Astrocyte (in vitro differentiated cells and primary cell): ENCODE measurements around the gene PRPS1. TPM values are rescaled to one million over a fixed set of nuclear protein-coding genes. Genes with fewer than 3 reads are reported as not detected.
"Not testable (repeated sequence)": the region's sequence is repeated elsewhere in the genome, so short reads cannot be mapped to it uniquely, and the experiment has no call there.

Experiments used
- DNase-seq: peaks from one replicate; pipeline ENCODE4 v3.0.0-alpha.2; 2010; ENCODE audit warnings: low read depth
- FAIRE-seq: peaks from 2 replicates; lab custom pipeline; 2011; peaks lifted over from hg19 to GRCh38; lab: Jason Lieb, UNC
- H2AFZ ChIP-seq: 2 replicates; pipeline ENCODE4 v1.6.0; 2012; ENCODE audit warnings: low read depth, low read length, inconsistent platforms
- H3K27ac ChIP-seq: 2 replicates; pipeline ENCODE4 v1.5.1; 2011; ENCODE audit warnings: low read depth, low read length, inconsistent platforms
- H3K27me3 ChIP-seq: 2 replicates; pipeline ENCODE4 v1.6.0; 2011; ENCODE audit warnings: low read length, inconsistent platforms; ENCODE audit not compliant: insufficient read depth
- H3K36me3 ChIP-seq: 2 replicates; pipeline ENCODE4 v1.5.1; 2011; ENCODE audit warnings: low read length, inconsistent platforms; ENCODE audit not compliant: insufficient read depth
- H3K4me1 ChIP-seq: 2 replicates; pipeline ENCODE4 v1.5.1; 2011; ENCODE audit warnings: low read length, inconsistent platforms; ENCODE audit not compliant: insufficient read depth
- H3K4me2 ChIP-seq: 2 replicates; pipeline ENCODE4 v1.6.0; 2012; ENCODE audit warnings: low read length, inconsistent platforms
- H3K4me3 ChIP-seq: 2 replicates; pipeline ENCODE4 v1.5.1; 2011; ENCODE audit warnings: low read depth, mild to moderate bottlenecking, low read length, inconsistent platforms; ENCODE audit not compliant: insufficient read depth
- H3K79me2 ChIP-seq: 2 replicates; pipeline ENCODE4 v1.6.0; 2012; ENCODE audit warnings: mild to moderate bottlenecking, low read length, inconsistent platforms; ENCODE audit not compliant: insufficient read depth
- H3K9ac ChIP-seq: 2 replicates; pipeline ENCODE4 v1.6.0; 2012; ENCODE audit warnings: mild to moderate bottlenecking, low read length, inconsistent platforms
- H3K9me3 ChIP-seq: 2 replicates; pipeline ENCODE4 v1.5.1; 2012; ENCODE audit warnings: low read depth, mild to moderate bottlenecking, low read length, inconsistent platforms; ENCODE audit not compliant: insufficient read depth
- H4K20me1 ChIP-seq: 2 replicates; pipeline ENCODE4 v1.6.0; 2012; ENCODE audit warnings: low read length, inconsistent platforms; ENCODE audit not compliant: insufficient read depth
- H3K27ac Mint-ChIP-seq: one replicate; pipeline ENCODE4 v1.8.0; 2021; ENCODE audit warnings: mild to moderate bottlenecking, mixed read lengths; ENCODE audit not compliant: unreplicated experiment
- H3K27me3 Mint-ChIP-seq: one replicate; pipeline ENCODE4 v1.8.0; 2021; ENCODE audit warnings: low read depth, mixed read lengths; ENCODE audit not compliant: unreplicated experiment
- H3K36me3 Mint-ChIP-seq: one replicate; pipeline ENCODE4 v1.8.0; 2021; ENCODE audit warnings: low read depth, mixed read lengths; ENCODE audit not compliant: unreplicated experiment
- H3K4me1 Mint-ChIP-seq: one replicate; pipeline ENCODE4 v1.8.0; 2021; ENCODE audit warnings: low read depth, mixed read lengths; ENCODE audit not compliant: unreplicated experiment
- H3K4me3 Mint-ChIP-seq: one replicate; pipeline ENCODE4 v1.8.0; 2021; ENCODE audit warnings: mild to moderate bottlenecking, moderate library complexity, mixed read lengths; ENCODE audit not compliant: unreplicated experiment
- H3K9me3 Mint-ChIP-seq: one replicate; pipeline ENCODE4 v1.8.0; 2021; ENCODE audit warnings: mild to moderate bottlenecking, mixed read lengths; ENCODE audit not compliant: unreplicated experiment
- CTCF ChIP-seq: IDR thresholded peaks from 2 replicates; pipeline ENCODE4 v1.5.1; 2011; ENCODE audit warnings: low read depth, mild to moderate bottlenecking, inconsistent platforms, low read length, moderate library complexity; ENCODE audit not compliant: insufficient read depth
- EZH2 ChIP-seq: IDR thresholded peaks from 2 replicates; pipeline ENCODE4 v1.6.1; 2012; ENCODE audit warnings: mild to moderate bottlenecking, low read length, inconsistent platforms; ENCODE audit not compliant: insufficient read depth
- total RNA-seq: library from RNA; stranded (reverse); gene quantifications from 2 replicates; pipeline ENCODE4 v1.2.1, GENCODE V29; 2021

The PRPS1 gene
- total RNA-seq, 1 donor from 2014 or later = 161 TPM

GRCh38 chrX:107684956-107685385 lies 56.7 kb downstream of the PRPS1 start:
- Mint-ChIP-seq H3K27me3 (no peaks in the 10 kb centered on the region), H3K9me3 (no peaks in the 10 kb centered on the region), H3K4me3 (no peak overlapping the region), H3K27ac (no peak overlapping the region), H3K36me3 (no peaks in the 10 kb centered on the region), H3K4me1 (peaks cover 6% of the 10 kb centered on the region)
- no peak for TF ChIP-seq CTCF
- TF ChIP-seq EZH2 = no peak
- no peaks in the 10 kb centered on the region for H3K36me3 ChIP-seq
- H3K27me3 ChIP-seq = no peaks in the 10 kb centered on the region
- H4K20me1 ChIP-seq = no peaks in the 10 kb centered on the region
- no peaks in the 10 kb centered on the region for H3K79me2 ChIP-seq
- H3K9ac ChIP-seq = no peak overlapping the region
- no peak overlapping the region for H3K27ac ChIP-seq
- no peak overlapping the region for H2AFZ ChIP-seq
- H3K9me3 ChIP-seq = no peaks in the 10 kb centered on the region
- no peak overlapping the region for H3K4me2 ChIP-seq
- peaks cover 3% of the 10 kb centered on the region for H3K4me1 ChIP-seq
- FAIRE-seq = no peak
- peak; percentile 44 for DNase-seq
- no peak overlapping the region for H3K4me3 ChIP-seq

- not testable (repeated sequence) for H3K4me1 Mint-ChIP-seq, H3K4me2 ChIP-seq, H3K27ac Mint-ChIP-seq, FAIRE-seq, H3K4me3 Mint-ChIP-seq, H3K9me3 Mint-ChIP-seq, H3K4me1 ChIP-seq, H3K36me3 ChIP-seq, DNase-seq, H3K79me2 ChIP-seq, H2AFZ ChIP-seq, H3K4me3 ChIP-seq, H3K27me3 Mint-ChIP-seq, H3K9ac ChIP-seq, H3K9me3 ChIP-seq, H3K27ac ChIP-seq, H4K20me1 ChIP-seq, H3K36me3 Mint-ChIP-seq, H3K27me3 ChIP-seq
Observed at GRCh38 chrX:107685586-107685985, 57.3 kb downstream of the PRPS1 start.

- Histone ChIP-seq H3K4me2 (no peak overlapping the region), H3K4me3 (no peak overlapping the region), H3K9me3 (no peaks in the 10 kb centered on the region), H3K36me3 (no peaks in the 10 kb centered on the region), H3K27ac (no peak overlapping the region), H3K27me3 (no peaks in the 10 kb centered on the region), H4K20me1 (no peaks in the 10 kb centered on the region), H2AFZ (no peak overlapping the region), H3K9ac (no peak overlapping the region), H3K4me1 (peaks cover 3% of the 10 kb centered on the region), H3K79me2 (no peaks in the 10 kb centered on the region)
- TF ChIP-seq EZH2 = no peak
- TF ChIP-seq CTCF = no peak
- no peaks in the 10 kb centered on the region for H3K27me3 Mint-ChIP-seq
- DNase-seq (no peak), FAIRE-seq (no peak)
- H3K27ac Mint-ChIP-seq = no peak overlapping the region
- H3K36me3 Mint-ChIP-seq = no peaks in the 10 kb centered on the region
- no peaks in the 10 kb centered on the region for H3K9me3 Mint-ChIP-seq
- H3K4me1 Mint-ChIP-seq = peaks cover 6% of the 10 kb centered on the region
- H3K4me3 Mint-ChIP-seq = no peak overlapping the region
Observed at GRCh38 chrX:107686026-107686425, 57.7 kb downstream of the PRPS1 start.
